ENCODE data around the gene ENTREP1.

The ENTREP1 gene

DNA sequence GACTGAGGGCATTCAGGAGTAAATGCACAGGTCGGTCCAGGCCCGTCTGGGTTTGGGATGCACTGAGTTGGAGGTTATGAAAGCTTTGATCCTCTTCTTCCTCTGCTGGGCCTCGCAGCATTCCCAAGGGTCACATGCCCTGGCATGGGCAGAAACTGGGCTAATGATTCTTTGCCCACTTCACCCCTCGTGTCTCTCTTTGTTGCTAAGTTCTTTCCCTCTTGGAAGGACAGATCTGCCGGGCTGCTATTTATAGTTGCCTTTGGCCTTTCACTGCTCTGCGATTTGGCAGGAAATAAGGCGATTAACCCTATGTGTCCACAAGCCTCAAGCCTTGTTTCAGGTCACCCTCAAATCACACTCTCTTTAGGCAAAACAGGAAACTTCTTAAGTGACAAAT lies 66.9 kb downstream of the ENTREP1 start:
- Histone ChIP-seq H3K4me1 (ENCODE audit: control extremely low read depth in 1 of 4, control insufficient read depth in 4 of 4, insufficient read depth in 4 of 4, low read length in 3 of 4) (no peaks in the 10 kb centered on the region), H3K9me3 (ENCODE audit: control extremely low read depth in 1 of 5, control insufficient read depth in 4 of 5, insufficient read depth in 2 of 5, low read depth in 1 of 5, low read length in 4 of 5) (peaks cover 0 to 2% (median 0%) of the 10 kb centered on the region in 5 experiments), H3K4me3 (ENCODE audit: control insufficient read depth in 1 of 7, extremely low read depth in 1 of 7, insufficient read depth in 4 of 7, low read depth in 2 of 7, low read length in 6 of 7) (no peak overlapping the region), H3K27me3 (replicated peaks in 2 of 5; ENCODE audit: control insufficient read depth in 4 of 5, insufficient read depth in 5 of 5, low read length in 4 of 5) (no peaks in the 10 kb centered on the region), H3K36me3 (ENCODE audit: control insufficient read depth in 4 of 4, insufficient read depth in 4 of 4, low read length in 3 of 4) (no peaks in the 10 kb centered on the region), H3K27ac (ENCODE audit: insufficient read depth in 1 of 2, low read depth in 1 of 2, low read length in 2 of 2, poor library complexity in 1 of 2, severe bottlenecking in 2 of 2) (no peak overlapping the region)
- no peak for DNase-seq
- CTCF ChIA-PET, result no interaction called here
- WGBS (ENCODE audit: insufficient coverage), result 88% methylated on average over 4 of the region's 7 CpGs
- POLR2A ChIA-PET, result no interaction called here

DNA sequence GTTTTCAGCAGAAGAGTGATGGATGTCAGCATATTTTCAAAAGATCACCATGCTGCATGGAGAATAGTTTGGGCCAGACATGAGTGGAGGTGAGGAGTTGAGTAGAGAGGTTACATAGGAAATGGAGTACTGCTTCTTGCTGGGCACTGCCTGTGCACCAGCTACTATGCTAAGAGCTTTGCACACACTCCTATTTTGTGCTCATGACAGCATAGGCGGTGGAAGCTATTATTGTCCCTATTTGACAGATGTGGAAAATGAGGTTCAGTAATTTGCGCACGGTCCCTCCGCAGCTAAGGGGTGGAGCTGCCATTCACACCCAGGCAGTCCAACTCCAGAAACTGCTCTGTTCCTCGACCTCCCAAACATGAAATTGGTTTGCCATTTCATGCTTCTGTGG lies 67.8 kb downstream of the ENTREP1 start:
- CTCF ChIA-PET, result no interaction called here
- Histone ChIP-seq H3K27me3 (replicated peaks in 2 of 5; ENCODE audit: control insufficient read depth in 4 of 5, insufficient read depth in 5 of 5, low read length in 4 of 5) (no peaks in the 10 kb centered on the region), H3K4me1 (ENCODE audit: control extremely low read depth in 1 of 4, control insufficient read depth in 4 of 4, insufficient read depth in 4 of 4, low read length in 3 of 4) (no peaks in the 10 kb centered on the region), H3K9me3 (ENCODE audit: control extremely low read depth in 1 of 5, control insufficient read depth in 4 of 5, insufficient read depth in 2 of 5, low read depth in 1 of 5, low read length in 4 of 5) (peaks cover 0 to 2% (median 0%) of the 10 kb centered on the region in 5 experiments), H3K36me3 (ENCODE audit: control insufficient read depth in 4 of 4, insufficient read depth in 4 of 4, low read length in 3 of 4) (no peaks in the 10 kb centered on the region), H3K27ac (ENCODE audit: insufficient read depth in 1 of 2, low read depth in 1 of 2, low read length in 2 of 2, poor library complexity in 1 of 2, severe bottlenecking in 2 of 2) (no peak overlapping the region), H3K4me3 (ENCODE audit: control insufficient read depth in 1 of 7, extremely low read depth in 1 of 7, insufficient read depth in 4 of 7, low read depth in 2 of 7, low read length in 6 of 7) (no peak overlapping the region)
- POLR2A ChIA-PET, result no interaction called here
- WGBS (ENCODE audit: insufficient coverage), result 100% methylated on average over 5 of the region's 5 CpGs
- no peak for DNase-seq

- no peak for DNase-seq
- Histone ChIP-seq H3K36me3 (ENCODE audit: control insufficient read depth in 4 of 4, insufficient read depth in 4 of 4, low read length in 3 of 4) (no peaks in the 10 kb centered on the region), H3K4me3 (ENCODE audit: control insufficient read depth in 1 of 7, extremely low read depth in 1 of 7, insufficient read depth in 4 of 7, low read depth in 2 of 7, low read length in 6 of 7) (no peak overlapping the region), H3K4me1 (ENCODE audit: control extremely low read depth in 1 of 4, control insufficient read depth in 4 of 4, insufficient read depth in 4 of 4, low read length in 3 of 4) (no peaks in the 10 kb centered on the region), H3K27ac (ENCODE audit: insufficient read depth in 1 of 2, low read depth in 1 of 2, low read length in 2 of 2, poor library complexity in 1 of 2, severe bottlenecking in 2 of 2) (no peak overlapping the region), H3K27me3 (replicated peaks in 2 of 5; ENCODE audit: control insufficient read depth in 4 of 5, insufficient read depth in 5 of 5, low read length in 4 of 5) (no peaks in the 10 kb centered on the region), H3K9me3 (ENCODE audit: control extremely low read depth in 1 of 5, control insufficient read depth in 4 of 5, insufficient read depth in 2 of 5, low read depth in 1 of 5, low read length in 4 of 5) (peaks cover 0 to 2% (median 0%) of the 10 kb centered on the region in 5 experiments)
- POLR2A ChIA-PET, result no interaction called here
- CTCF ChIA-PET, result no interaction called here
- WGBS (ENCODE audit: insufficient coverage), result 96% methylated on average over 6 of the region's 6 CpGs
These were observed 68.4 kb downstream of the ENTREP1 start for GRCh38 chr9:69393425-69393824.

- Histone ChIP-seq H3K27ac (ENCODE audit: insufficient read depth in 1 of 2, low read depth in 1 of 2, low read length in 2 of 2, poor library complexity in 1 of 2, severe bottlenecking in 2 of 2) (no peak overlapping the region), H3K4me1 (ENCODE audit: control extremely low read depth in 1 of 4, control insufficient read depth in 4 of 4, insufficient read depth in 4 of 4, low read length in 3 of 4) (no peaks in the 10 kb centered on the region), H3K36me3 (ENCODE audit: control insufficient read depth in 4 of 4, insufficient read depth in 4 of 4, low read length in 3 of 4) (no peaks in the 10 kb centered on the region), H3K9me3 (ENCODE audit: control extremely low read depth in 1 of 5, control insufficient read depth in 4 of 5, insufficient read depth in 2 of 5, low read depth in 1 of 5, low read length in 4 of 5) (peaks cover 0 to 2% (median 0%) of the 10 kb centered on the region in 5 experiments), H3K4me3 (ENCODE audit: control insufficient read depth in 1 of 7, extremely low read depth in 1 of 7, insufficient read depth in 4 of 7, low read depth in 2 of 7, low read length in 6 of 7) (no peak overlapping the region), H3K27me3 (replicated peaks in 2 of 5; ENCODE audit: control insufficient read depth in 4 of 5, insufficient read depth in 5 of 5, low read length in 4 of 5) (no peaks in the 10 kb centered on the region)
- ChIA-PET POLR2A (no interaction called here), CTCF (no interaction called here)
- no peak for DNase-seq
- no CpG with 5 or more reads among the region's 5 CpGs for WGBS (ENCODE audit: insufficient coverage)
These were observed 70.7 kb downstream of the ENTREP1 start for GRCh38 chr9:69395718-69396117.

DNA sequence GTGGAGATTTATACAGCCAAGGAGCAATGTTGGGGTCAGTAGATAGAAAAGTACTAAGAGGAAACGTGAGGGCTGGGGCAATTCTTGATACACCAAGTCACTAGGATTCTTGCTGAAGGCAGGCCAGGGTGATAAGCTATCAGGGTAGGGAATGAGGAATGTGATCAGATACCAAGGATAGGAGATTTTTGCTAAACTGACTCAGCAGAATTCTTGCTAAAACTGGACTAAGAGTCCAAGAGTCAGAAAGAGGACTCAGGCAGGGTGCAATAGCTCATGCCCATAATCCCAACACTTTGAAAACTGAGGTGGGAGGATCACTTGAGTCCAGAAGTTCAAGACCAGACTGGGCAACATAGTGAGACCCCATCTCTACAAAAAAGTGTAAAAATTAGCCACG lies 71.7 kb downstream of the ENTREP1 start:
- H3K27me3 ChIP-seq (replicated peaks in 2 of 5; ENCODE audit: control insufficient read depth in 4 of 5, insufficient read depth in 5 of 5, low read length in 4 of 5), result no peaks in the 10 kb centered on the region
- ChIA-PET CTCF (no interaction called here), POLR2A (no interaction called here)
- peaks cover 0 to 4% (median 0%) of the 10 kb centered on the region in 5 experiments for H3K9me3 ChIP-seq (ENCODE audit: control extremely low read depth in 1 of 5, control insufficient read depth in 4 of 5, insufficient read depth in 2 of 5, low read depth in 1 of 5, low read length in 4 of 5)
- 100% methylated on average over 2 of the region's 2 CpGs for WGBS (ENCODE audit: insufficient coverage)
- no peak overlapping the region for H3K4me3 ChIP-seq (ENCODE audit: control insufficient read depth in 1 of 7, extremely low read depth in 1 of 7, insufficient read depth in 4 of 7, low read depth in 2 of 7, low read length in 6 of 7)
- no peaks in the 10 kb centered on the region for H3K36me3 ChIP-seq (ENCODE audit: control insufficient read depth in 4 of 4, insufficient read depth in 4 of 4, low read length in 3 of 4)
- no peak for DNase-seq
- no peaks in the 10 kb centered on the region for H3K4me1 ChIP-seq (ENCODE audit: control extremely low read depth in 1 of 4, control insufficient read depth in 4 of 4, insufficient read depth in 4 of 4, low read length in 3 of 4)
- no peak overlapping the region for H3K27ac ChIP-seq (ENCODE audit: insufficient read depth in 1 of 2, low read depth in 1 of 2, low read length in 2 of 2, poor library complexity in 1 of 2, severe bottlenecking in 2 of 2)

DNA sequence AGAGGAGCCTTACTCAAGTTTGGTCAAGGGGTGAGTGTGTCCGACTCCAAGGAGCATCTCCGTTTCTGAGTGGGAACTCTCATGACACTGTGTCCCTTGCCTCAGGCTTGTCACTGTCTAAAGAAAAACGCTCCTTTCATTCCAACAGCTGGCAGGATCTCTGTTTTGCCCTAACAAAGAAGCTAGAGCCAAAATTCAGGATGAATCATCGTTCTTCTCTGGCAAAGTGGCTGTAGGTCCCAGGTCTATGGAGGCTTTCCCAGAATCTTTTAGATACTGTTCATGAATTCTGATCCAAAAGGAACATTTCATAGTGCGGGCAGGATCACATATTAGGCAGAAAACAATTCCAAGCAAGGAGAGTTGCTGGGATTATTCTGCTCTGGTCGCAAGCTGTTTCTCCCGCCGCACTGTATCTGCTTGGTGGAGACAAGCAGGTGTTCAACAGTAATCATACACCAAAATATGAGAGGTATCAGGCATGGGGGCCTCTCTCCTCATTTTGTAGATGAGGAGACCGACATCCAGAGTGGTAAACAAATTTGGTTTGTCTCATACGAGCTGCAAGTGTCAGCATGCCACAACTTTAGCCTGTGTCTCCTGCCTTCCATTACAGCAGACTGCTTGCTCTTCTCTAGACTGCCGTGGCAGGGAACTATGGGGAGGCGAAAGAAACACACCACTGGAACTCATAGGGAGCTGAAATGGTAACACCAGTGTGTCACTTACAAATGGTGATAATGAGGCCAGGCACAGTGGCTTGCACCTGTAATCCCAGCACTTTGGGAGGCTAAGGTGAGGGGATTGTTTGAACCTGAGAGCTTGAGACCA lies 72.6 kb downstream of the ENTREP1 start:
- ChIA-PET CTCF (interaction anchor here (1.1 kb wide), 1 partner anchor 29 kb away, joined by 3 read pairs; no protein-coding TSS in a partner anchor), POLR2A (no interaction called here)
- DNase-seq, result no peak
- Histone ChIP-seq H3K36me3 (ENCODE audit: control insufficient read depth in 4 of 4, insufficient read depth in 4 of 4, low read length in 3 of 4) (no peaks in the 10 kb centered on the region), H3K27me3 (replicated peaks in 2 of 5; ENCODE audit: control insufficient read depth in 4 of 5, insufficient read depth in 5 of 5, low read length in 4 of 5) (no peaks in the 10 kb centered on the region), H3K4me3 (ENCODE audit: control insufficient read depth in 1 of 7, extremely low read depth in 1 of 7, insufficient read depth in 4 of 7, low read depth in 2 of 7, low read length in 6 of 7) (no peak overlapping the region), H3K27ac (ENCODE audit: insufficient read depth in 1 of 2, low read depth in 1 of 2, low read length in 2 of 2, poor library complexity in 1 of 2, severe bottlenecking in 2 of 2) (no peak overlapping the region), H3K9me3 (ENCODE audit: control extremely low read depth in 1 of 5, control insufficient read depth in 4 of 5, insufficient read depth in 2 of 5, low read depth in 1 of 5, low read length in 4 of 5) (peaks cover 0 to 6% (median 0%) of the 10 kb centered on the region in 5 experiments), H3K4me1 (ENCODE audit: control extremely low read depth in 1 of 4, control insufficient read depth in 4 of 4, insufficient read depth in 4 of 4, low read length in 3 of 4) (no peaks in the 10 kb centered on the region)
- 74% methylated on average over 8 of the region's 12 CpGs for WGBS (ENCODE audit: insufficient coverage)

- Histone ChIP-seq H3K9me3 (ENCODE audit: control extremely low read depth in 1 of 5, control insufficient read depth in 4 of 5, insufficient read depth in 2 of 5, low read depth in 1 of 5, low read length in 4 of 5) (peaks cover 0 to 6% (median 0%) of the 10 kb centered on the region in 5 experiments), H3K36me3 (ENCODE audit: control insufficient read depth in 4 of 4, insufficient read depth in 4 of 4, low read length in 3 of 4) (no peaks in the 10 kb centered on the region), H3K4me1 (ENCODE audit: control extremely low read depth in 1 of 4, control insufficient read depth in 4 of 4, insufficient read depth in 4 of 4, low read length in 3 of 4) (no peaks in the 10 kb centered on the region), H3K27me3 (replicated peaks in 2 of 5; ENCODE audit: control insufficient read depth in 4 of 5, insufficient read depth in 5 of 5, low read length in 4 of 5) (no peaks in the 10 kb centered on the region), H3K27ac (ENCODE audit: insufficient read depth in 1 of 2, low read depth in 1 of 2, low read length in 2 of 2, poor library complexity in 1 of 2, severe bottlenecking in 2 of 2) (no peak overlapping the region), H3K4me3 (ENCODE audit: control insufficient read depth in 1 of 7, extremely low read depth in 1 of 7, insufficient read depth in 4 of 7, low read depth in 2 of 7, low read length in 6 of 7) (no peak overlapping the region)
- CTCF ChIA-PET, result no interaction called here
- 100% methylated on average over 1 of the region's 1 CpG for WGBS (ENCODE audit: insufficient coverage)
- POLR2A ChIA-PET, result no interaction called here
- DNase-seq, result no peak
These were observed 75.5 kb downstream of the ENTREP1 start for GRCh38 chr9:69400470-69400869.
